Osteocyte (in vitro differentiated cells): ENCODE measurements around the gene GNAZ. TPM values are rescaled to one million over a fixed set of nuclear protein-coding genes. Genes with fewer than 3 reads are reported as not detected.

ENCODE experiments used
- DNase-seq: peaks from one replicate; pipeline ENCODE4 v3.0.0; 2021; ENCODE audit warnings: mixed read lengths; ENCODE audit not compliant: unreplicated experiment; ENCODE audit errors: extremely low spot score
- H3K27ac Mint-ChIP-seq: one replicate; pipeline ENCODE4 v1.8.0; 2021; ENCODE audit warnings: mild to moderate bottlenecking, mixed read lengths; ENCODE audit not compliant: unreplicated experiment
- H3K27me3 Mint-ChIP-seq: one replicate; pipeline ENCODE4 v1.8.0; 2021; ENCODE audit warnings: mixed read lengths; ENCODE audit not compliant: unreplicated experiment
- H3K36me3 Mint-ChIP-seq: one replicate; pipeline ENCODE4 v1.8.0; 2021; ENCODE audit warnings: mixed read lengths; ENCODE audit not compliant: unreplicated experiment
- H3K4me1 Mint-ChIP-seq: one replicate; pipeline ENCODE4 v1.8.0; 2021; ENCODE audit warnings: mixed read lengths; ENCODE audit not compliant: unreplicated experiment
- H3K4me3 Mint-ChIP-seq: one replicate; pipeline ENCODE4 v1.8.0; 2021; ENCODE audit warnings: mild to moderate bottlenecking, moderate library complexity, mixed read lengths; ENCODE audit not compliant: unreplicated experiment
- H3K9me3 Mint-ChIP-seq: one replicate; pipeline ENCODE4 v1.8.0; 2021; ENCODE audit warnings: mixed read lengths; ENCODE audit not compliant: unreplicated experiment
- total RNA-seq: library from RNA; stranded (reverse); gene quantifications from 2 replicates; pipeline ENCODE4 v1.2.1, GENCODE V29; 2021
- TF ChIP-seq, protein P1 (sequence below): fragments of 200-600 bp; sonication (generic); IDR thresholded peaks from 2 replicates; pipeline ENCODE4 v1.5.0; 2021; ENCODE audit warnings: antibody characterized with exemption, mild to moderate bottlenecking, moderate library complexity

The GNAZ gene
- total RNA-seq, 1 donor from 2014 or later, result 2.9 TPM

DNA sequence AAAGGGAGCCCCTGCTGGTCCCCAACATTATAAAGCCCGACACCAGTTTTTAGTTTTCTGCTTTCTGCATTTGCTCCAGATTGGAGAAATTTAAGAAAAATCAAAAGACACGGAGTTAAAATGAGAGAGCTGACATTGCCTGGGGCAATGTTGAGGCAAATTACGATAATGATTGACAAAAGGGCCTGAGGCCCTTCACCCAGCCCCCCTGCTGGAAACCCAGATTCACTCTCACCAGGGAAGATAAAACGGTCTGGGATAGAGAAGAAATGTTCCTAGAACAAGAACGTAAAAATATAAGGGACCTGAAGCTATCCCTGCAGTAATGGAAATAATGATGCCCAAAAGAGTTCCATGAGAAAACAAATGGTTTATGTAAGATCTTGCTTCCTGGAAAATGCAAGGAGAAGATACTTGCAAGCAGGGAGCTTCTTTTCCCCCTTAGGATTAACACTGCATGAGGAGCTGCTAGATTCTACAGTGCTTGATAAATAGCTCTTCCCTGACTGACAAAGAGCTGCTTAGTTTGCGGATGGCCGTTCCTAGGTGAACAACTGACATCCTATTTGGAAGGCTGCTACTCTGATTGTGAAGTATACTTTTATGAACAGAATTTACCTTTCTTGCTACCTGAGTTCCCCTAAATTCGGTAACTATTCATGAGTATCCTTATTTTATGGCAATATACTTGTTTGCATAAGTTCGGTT lies 40.6 kb upstream of the GNAZ start:
- Mint-ChIP-seq H3K27ac (no peak overlapping the region), H3K4me1 (no peaks in the 10 kb centered on the region), H3K36me3 (no peaks in the 10 kb centered on the region), H3K4me3 (no peak overlapping the region), H3K9me3 (no peaks in the 10 kb centered on the region), H3K27me3 (no peaks in the 10 kb centered on the region)
- DNase-seq, result no peak
- TF ChIP-seq, protein P1, sequence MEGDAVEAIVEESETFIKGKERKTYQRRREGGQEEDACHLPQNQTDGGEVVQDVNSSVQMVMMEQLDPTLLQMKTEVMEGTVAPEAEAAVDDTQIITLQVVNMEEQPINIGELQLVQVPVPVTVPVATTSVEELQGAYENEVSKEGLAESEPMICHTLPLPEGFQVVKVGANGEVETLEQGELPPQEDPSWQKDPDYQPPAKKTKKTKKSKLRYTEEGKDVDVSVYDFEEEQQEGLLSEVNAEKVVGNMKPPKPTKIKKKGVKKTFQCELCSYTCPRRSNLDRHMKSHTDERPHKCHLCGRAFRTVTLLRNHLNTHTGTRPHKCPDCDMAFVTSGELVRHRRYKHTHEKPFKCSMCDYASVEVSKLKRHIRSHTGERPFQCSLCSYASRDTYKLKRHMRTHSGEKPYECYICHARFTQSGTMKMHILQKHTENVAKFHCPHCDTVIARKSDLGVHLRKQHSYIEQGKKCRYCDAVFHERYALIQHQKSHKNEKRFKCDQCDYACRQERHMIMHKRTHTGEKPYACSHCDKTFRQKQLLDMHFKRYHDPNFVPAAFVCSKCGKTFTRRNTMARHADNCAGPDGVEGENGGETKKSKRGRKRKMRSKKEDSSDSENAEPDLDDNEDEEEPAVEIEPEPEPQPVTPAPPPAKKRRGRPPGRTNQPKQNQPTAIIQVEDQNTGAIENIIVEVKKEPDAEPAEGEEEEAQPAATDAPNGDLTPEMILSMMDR, result no peak

DNA sequence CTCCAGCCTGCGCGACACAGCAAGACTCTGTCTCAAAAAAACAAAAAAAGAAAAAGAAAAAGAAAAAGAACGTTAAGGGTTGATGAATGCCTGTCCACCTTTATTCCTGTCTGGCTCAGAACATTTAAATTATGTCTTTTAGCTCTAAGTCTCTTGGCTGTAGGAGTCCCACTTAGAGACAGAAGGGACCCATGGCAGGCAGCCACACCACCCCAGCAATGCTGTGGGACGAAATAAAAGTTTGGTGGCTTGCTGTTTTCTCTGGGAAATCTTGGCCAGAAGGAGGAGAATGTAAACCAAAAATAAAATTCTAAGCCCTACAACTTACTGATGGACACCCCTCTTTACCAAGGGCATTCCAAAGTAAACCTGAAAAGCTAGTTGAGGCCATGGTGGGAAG lies 38.9 kb upstream of the GNAZ start:
- Mint-ChIP-seq H3K9me3 (no peaks in the 10 kb centered on the region), H3K4me3 (no peak overlapping the region), H3K27me3 (no peaks in the 10 kb centered on the region), H3K4me1 (no peaks in the 10 kb centered on the region), H3K36me3 (no peaks in the 10 kb centered on the region), H3K27ac (no peak overlapping the region)
- no peak for DNase-seq
- TF ChIP-seq, protein P1, result no peak

DNA sequence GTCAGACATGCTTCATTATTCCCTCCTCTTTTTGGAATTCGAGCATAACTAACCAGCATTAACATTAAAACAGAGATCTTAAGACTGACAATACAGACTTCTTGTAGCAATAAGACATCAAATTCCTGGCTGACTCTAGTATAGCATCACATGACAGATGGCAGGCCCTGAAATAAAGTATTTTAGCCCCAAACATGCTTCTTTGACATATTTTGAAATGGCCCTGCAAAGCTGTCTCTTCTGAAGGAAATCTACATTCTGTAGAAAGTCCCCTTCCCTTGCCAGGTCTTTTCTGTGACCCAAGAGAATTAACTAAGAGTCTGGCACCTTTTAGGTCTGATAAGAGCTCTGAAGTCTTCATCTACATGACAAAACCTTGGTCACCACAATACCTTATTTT lies 38.5 kb upstream of the GNAZ start:
- Mint-ChIP-seq H3K27me3 (no peaks in the 10 kb centered on the region), H3K9me3 (no peaks in the 10 kb centered on the region), H3K36me3 (no peaks in the 10 kb centered on the region), H3K27ac (no peak overlapping the region), H3K4me3 (no peak overlapping the region), H3K4me1 (no peaks in the 10 kb centered on the region)
- TF ChIP-seq, protein P1, result no peak
- no peak for DNase-seq

DNA sequence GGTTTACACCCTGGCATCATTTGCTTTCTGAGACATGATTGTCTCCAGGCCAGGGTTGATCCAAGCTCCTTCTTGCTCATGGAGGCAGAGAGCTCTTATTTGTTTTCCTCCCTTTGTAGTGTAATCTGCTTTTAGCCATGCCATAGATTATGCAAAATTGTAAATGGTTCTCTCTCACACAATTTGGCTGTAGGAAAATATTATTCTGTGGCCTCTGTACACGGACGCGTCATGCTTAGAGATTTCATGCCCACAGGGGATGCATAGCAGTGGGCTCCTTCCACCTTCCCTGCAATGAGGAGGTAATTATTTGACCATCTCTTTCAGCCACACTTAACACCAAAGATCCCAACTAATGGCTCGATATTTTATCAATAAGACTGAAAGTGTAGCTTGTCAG lies 37.7 kb upstream of the GNAZ start:
- H3K4me1 Mint-ChIP-seq, result no peaks in the 10 kb centered on the region

DNA sequence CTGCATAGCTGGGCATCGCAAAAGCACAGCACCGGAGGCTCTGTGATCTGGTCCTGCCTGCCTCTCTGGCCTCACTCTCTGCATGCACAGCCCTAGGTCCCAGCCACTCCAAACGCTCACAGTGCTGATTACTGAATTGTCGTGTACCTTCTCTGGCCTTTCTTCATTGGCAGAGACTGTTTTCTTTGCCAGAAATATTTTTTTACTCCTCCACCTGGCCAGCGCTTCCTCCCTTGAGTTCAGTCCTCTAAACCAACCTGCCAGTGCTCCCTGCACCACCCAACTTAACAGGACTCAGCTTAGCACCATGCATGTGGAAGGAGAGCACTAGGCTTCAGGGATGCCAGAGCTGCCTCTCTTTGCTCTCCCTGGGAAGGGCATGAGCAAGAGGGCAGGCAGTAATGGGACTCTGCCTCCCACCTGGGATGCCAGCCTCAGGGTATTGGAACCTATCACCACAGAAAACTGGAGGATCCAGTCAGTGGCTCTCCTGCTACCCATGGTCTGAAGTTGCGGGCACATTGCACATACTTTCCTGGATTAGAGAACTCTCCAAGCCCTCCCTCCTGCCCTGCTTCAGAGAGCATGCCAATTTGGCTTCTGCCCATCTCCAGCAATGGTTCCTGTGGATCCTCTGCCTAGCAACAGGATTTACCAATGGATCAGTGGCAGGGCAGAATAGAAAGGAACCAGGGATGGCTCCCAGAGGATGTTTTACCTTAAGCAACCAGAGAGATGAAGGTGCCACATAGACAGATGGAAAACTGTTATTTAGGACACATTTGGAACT lies 37.0 kb upstream of the GNAZ start:
- no peaks in the 10 kb centered on the region for H3K4me1 Mint-ChIP-seq
- peaks cover 2% of the 10 kb centered on the region for H3K27me3 Mint-ChIP-seq
- DNase-seq, result no peak
- H3K4me3 Mint-ChIP-seq, result no peak overlapping the region
- TF ChIP-seq, protein P1, result no peak
- H3K9me3 Mint-ChIP-seq, result no peaks in the 10 kb centered on the region
- no peaks in the 10 kb centered on the region for H3K36me3 Mint-ChIP-seq
- no peak overlapping the region for H3K27ac Mint-ChIP-seq

More for the DNA sequence above, 37.7 kb upstream of the GNAZ start:
- DNase-seq, result no peak
- H3K27me3 Mint-ChIP-seq, result no peaks in the 10 kb centered on the region
- no peaks in the 10 kb centered on the region for H3K9me3 Mint-ChIP-seq
- no peak overlapping the region for H3K27ac Mint-ChIP-seq
- TF ChIP-seq, protein P1, result no peak
- no peak overlapping the region for H3K4me3 Mint-ChIP-seq
- no peaks in the 10 kb centered on the region for H3K36me3 Mint-ChIP-seq
